NCI-H1436 treated with DMSO at 0.1 percent for 48 hours (cell line): Measurements from ENCODE around the gene LTO1.
"Not testable (repeated sequence)": the region's sequence is repeated elsewhere in the genome, so short reads cannot be mapped to it uniquely, and the experiment has no call there.

Source experiments
- DNase-seq: peaks from one replicate; lab custom pipeline; 2025; lab: John Stamatoyannopoulos, UW

Gene LTO1

DNA sequence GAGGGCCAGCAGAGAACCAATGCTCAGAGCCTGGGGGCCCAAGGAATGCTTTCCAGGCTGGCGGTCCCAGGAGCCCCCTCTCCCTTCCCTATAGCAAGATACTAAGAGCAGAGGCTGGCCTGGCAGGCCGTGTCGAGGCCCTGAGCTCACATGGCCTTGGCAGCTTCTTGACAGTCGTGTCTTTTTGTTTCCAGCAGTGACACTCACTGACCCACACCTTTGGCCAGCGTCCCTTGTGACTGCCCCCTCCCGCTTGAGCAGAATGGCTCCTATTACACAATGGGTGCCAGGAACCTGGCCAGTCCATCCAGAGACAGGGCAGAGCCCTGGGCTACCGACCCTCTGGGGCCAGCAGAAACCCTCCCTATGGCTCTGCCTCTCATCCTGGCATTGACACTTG lies 40.6 kb downstream of the LTO1 start:
- DNase-seq = no peak

DNA sequence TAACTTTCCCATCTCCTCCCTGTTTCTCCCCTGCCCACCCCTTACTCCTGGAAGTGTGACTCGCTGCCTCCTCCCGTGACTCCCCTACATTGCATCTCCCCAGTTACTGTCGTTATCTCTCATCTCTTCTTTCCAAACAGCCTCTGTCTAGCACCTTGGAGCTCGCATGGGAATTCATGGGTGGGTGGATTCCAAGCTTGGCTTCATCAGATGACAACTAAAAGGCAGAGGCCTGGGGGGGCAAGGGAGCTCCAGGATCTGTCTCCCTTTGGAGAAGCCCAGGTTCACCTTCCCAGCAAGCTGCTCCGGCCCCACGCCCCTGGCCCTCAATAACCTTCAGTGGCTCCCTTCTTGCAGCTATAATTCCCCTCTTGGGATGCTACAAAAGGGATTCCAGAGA lies 41.1 kb downstream of the LTO1 start:
- DNase-seq = no peak

DNA sequence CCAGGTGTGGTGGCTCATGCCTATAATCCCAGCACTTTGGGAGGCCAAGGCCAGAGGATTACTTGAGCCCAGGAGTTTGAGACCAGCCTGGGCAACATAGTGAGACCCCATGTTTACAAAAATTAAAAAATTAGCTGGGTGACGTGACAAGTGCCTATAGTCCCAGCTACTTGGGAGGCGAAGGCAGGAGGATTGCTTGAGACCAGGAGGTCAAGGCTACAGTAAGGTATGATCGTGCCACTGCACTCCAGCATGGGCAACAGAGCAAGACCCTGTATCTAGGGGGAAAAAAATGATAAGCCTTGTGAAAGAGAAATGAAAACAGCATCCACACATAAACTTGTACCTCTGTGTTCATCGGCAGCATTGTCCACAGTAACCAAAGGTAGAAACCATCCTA lies 42.3 kb downstream of the LTO1 start:
- DNase-seq = no peak

DNA sequence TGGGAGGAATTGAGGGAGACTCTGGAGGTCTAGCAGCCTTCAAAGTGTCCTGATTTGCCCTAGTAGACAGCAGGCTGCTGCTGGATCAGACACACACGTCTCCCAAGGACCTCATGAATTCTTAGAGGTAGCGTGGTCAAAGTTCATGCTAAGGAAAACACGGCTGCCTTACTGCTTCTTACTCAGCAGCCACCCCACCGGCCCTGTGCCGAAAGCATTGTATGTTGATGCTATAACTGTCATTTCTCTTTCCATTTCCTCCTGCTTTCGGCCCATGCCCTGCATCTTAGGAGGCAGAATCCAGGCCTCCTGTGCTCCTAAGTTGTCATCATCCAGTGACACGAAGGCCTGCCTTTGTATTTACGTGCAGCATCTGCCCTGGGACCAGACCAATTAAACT lies 44.7 kb downstream of the LTO1 start:
- DNase-seq = no peak

DNA sequence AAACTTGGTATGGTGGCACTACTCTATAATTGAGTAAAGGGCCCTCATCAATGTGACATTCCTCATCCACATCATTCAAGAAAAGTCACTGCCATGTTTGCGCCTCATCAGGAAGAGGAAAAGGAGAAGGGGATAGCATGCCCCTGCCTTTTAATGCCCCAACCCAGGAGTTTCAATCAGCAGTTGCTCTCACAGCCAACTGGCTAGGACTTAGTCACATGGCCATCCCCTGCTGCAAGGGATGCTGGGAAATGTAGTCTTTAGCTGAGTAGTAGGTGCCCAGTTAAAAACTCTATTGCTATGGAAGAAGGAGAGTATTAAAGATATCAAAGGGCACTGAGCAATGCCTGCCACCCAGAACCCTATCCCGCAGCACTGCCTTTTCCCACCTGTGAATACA lies 45.1 kb downstream of the LTO1 start:
- no peak for DNase-seq

DNA sequence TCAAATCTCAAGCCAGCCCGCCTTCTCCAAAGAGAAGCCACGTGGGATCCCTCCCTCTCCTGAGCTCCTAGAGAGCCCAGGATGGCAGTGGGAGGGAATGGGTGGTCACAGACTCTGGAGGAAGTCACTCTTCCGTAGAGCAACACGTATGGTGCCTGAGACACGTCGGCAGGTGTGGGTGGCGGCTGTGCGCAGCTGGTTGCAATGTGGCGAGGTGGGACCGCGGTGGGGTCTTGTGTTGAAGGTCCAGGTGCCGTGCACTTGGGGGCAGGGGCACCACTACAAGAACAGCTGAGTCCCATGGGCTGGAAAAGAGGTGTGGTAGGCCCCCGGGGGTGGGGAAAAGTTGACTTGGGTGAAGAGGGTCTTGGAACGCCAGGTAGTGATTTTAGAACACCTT lies 47.6 kb downstream of the LTO1 start:
- no peak for DNase-seq

DNA sequence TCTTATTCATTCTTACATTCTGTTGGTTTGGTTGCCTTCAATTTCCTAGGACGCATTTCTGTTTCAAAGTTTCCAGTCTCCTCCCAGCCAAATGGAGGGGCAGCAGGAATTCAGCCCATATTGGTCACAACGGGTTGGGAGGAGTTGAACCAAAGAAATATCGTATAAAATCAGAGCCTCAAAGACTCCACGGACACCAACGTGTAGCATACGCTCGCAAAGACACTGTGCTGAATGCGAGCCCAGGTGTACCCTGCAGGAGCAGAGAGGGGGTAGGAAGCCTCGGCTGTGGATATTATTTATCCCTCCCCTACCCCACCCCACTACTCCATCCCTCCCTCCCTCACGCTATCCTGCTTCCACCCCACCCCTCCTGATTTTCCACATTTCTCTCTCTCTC lies 49.7 kb downstream of the LTO1 start:
- DNase-seq = no peak

DNA sequence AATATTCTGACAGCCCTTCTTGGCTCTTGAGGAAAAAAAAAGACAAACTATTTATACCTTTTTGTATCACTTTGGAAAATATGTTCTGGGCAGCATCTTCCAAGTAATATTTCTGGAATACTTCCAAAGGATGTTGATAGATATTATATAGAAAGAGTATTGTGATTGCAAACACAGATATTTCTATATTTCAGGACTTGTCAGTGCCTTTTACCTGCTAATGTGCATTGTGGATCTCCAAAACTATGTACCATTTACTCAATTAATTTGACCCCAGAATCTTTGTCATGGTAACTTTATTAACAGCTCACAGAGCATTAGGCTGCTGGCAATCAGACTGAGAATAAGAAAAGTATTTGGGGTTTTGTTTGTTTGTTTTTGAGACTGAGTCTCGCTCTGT lies 50.9 kb downstream of the LTO1 start:
- no peak for DNase-seq

DNA sequence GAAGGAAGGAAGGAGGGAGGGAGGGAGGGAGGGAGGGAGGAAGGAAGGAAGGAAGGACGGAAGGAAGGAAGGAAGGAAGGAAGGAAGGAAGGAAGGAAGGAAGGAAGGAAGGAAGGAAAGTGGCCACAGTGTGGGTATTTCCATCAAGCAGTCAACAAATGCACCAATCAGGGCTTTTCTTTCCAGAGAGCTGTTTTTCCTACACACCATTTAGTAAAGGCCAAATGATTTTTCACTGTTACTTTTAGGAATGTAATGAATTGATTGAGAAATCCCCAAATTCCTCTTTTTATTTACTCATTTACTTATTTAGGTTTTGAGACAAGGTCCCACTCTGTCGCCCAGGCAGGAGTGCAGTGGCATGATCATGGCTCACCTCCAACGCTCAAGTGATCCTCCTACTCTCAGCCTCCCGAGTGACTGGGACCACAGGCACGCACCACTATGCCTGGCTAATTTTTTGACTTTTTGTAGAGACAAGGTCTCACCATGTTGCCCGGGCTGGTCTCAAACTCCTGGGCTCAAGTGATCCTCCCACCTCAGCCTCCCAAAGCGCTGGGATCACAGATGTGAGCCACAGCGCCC lies 53.0 kb downstream of the LTO1 start:
- DNase-seq = not testable (repeated sequence)

DNA sequence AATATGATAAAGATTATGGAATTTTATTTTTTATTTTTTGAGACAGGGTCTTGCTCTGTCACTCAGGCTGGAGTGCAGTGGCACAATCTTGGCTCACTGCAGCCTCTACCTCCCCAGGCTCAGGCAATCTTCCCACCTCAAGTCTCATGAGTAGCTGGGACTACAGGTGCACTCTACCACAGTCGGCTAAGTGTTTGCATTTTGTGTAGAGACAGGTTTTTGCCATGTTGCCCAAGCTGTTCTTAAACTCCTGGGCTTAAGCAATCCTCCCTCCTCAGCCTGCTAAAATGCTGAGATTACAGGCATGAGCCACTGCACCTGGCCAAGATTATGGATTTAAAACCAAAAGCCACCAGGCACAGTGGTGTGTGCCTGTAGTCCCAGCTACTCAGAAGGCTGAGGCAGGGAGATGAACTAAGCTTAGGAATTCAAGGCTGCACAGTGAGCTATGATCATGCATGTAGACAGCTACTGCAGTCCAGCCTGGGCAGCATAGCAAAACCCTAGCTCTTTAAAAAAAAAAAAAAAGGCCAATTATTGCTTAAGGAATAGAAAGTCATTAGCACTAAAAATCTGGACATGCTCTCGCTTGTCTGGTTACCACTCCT lies 54.4 kb downstream of the LTO1 start:
- DNase-seq = no peak

DNA sequence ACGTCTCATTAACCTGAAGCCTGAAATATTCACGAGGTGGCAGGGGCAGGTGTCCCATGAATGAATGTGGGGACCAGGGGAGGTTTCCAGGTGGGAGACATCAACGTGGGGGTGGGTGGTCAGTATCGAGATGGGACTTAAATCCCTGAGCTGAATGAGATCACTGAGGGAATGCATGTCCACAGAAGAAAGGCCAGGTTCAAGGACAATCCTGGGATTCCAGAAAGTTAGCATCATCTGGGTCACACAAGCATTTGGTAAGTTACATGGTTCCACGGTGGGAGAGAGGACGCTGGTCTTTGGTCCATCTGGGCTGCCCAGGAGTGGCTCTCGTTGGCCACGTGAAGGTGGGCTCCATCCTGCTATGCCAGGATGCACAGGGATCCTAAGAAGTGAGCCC lies 56.9 kb downstream of the LTO1 start:
- no peak for DNase-seq

DNA sequence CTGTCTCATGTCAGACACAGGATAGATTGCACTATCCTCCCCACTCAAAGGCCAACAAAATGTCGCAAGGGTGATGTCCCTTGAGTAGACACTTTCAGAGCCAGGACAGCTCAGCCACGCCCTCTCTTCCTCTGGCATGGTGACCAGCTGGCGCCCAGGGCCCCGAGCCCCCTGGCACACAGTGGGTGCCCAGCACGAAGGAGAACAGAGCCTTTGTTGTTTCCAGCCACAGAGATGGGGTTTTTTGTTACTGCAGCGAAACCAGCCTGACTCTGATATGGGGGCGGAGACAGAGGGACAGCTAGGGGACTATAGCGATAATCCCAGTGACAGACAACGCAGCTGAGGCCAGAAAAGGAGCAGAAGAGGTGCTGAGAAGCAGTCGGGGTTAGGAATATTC lies 57.5 kb downstream of the LTO1 start:
- DNase-seq = no peak

DNA sequence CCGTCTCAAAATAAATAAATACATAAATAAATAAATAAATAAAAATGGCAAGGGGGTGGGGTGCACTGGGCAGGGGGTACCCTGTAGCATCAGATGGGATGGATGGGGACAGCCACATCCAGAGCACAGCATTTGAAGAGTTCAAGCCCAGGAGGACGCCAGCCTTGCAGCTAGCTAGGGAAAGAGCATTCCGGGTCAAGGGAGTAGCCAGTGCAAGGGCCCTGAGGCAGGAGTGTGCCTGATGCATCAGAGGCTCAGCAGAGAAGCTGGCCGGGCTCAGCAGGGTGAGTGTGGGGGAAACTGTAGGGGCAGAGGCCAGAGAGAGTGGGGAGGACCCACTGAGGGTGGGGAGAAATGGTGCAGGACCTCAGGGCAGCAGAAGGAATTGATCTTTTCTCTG lies 57.9 kb downstream of the LTO1 start:
- no peak for DNase-seq
